SH-SY5Y (cell line): ENCODE measurements around the gene PKP2.

ENCODE experiments used
- GATA2 ChIP-seq: IDR thresholded peaks from 2 replicates; pipeline ENCODE4 v1.6.1; 2011; ENCODE audit warnings: mild to moderate bottlenecking, low read depth, low read length
- GATA3 ChIP-seq: IDR thresholded peaks from 2 replicates; pipeline ENCODE4 v1.6.1; 2011; ENCODE audit warnings: low read depth, mild to moderate bottlenecking, low read length, moderate library complexity

The PKP2 gene

GRCh38 chr12:32881107-32881506, 15.5 kb downstream of the PKP2 start:
- no peak for TF ChIP-seq GATA3

GRCh38 chr12:32877601-32878459, 18.7 kb downstream of the PKP2 start:
- TF ChIP-seq GATA3 (no peak), GATA2 (no peak)

- no peak for TF ChIP-seq GATA3
- no peak for TF ChIP-seq GATA2
Measured at GRCh38 chr12:32876004-32876403, 20.6 kb downstream of the PKP2 start.

DNA sequence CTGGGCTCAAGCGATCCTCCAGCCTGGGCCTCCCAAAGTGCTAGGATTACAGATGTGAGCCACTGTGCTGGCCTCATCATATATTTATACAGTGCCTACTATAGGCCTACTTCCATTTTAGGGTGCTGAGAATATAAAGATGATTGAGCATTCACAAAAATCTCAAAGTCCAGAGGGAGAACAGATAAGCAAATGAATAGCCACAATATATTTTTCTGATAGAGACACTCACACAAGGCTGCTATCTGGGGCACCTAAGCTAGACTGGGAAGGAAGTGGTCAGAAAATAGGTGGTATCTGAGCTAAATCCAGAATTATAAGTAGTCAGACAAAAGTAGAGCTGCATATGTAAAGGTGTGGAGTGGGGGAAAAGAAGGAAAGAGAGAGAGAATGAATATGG, 21.6 kb downstream of the PKP2 start:
- TF ChIP-seq GATA3: no peak
- no peak for TF ChIP-seq GATA2

DNA sequence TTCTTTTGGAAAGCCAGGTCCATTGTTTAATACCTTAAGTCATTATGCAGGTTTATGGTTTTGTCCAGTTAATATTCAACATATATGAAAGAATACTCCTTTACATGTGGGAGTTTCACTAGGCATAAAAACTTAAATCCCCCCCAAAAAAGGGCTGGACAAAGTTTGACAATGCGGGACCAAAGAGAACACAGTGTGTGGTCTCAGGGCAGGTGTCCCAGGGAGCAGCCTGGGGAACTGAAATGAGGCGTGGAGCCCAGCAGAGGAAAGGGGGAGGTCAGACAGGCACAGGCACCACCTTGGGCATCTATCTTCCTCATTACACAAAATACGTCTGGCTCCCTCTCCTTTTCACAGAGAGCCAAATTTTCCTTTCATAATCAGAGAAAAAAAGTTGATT, 22.5 kb downstream of the PKP2 start:
- TF ChIP-seq GATA2 (no peak), GATA3 (no peak)

DNA sequence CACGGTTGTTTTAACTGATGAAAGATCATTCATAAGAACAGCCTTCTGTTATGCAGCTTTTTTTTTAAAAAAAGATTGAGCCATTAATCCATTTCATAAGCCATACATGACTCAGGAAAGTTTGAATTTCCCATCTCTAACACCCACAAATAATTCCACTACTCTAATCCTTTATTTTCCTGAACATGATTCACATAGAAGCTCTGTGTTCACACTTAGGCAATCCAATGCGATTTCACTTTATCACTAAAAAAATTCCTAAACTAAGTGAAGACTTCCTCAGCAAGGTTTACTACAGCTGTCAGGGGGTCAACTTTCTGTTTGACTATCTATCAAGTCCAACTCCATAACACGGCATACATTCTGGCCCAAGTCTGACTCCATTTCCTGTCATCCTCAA, 25.9 kb downstream of the PKP2 start:
- TF ChIP-seq GATA2: no peak
- no peak for TF ChIP-seq GATA3

DNA sequence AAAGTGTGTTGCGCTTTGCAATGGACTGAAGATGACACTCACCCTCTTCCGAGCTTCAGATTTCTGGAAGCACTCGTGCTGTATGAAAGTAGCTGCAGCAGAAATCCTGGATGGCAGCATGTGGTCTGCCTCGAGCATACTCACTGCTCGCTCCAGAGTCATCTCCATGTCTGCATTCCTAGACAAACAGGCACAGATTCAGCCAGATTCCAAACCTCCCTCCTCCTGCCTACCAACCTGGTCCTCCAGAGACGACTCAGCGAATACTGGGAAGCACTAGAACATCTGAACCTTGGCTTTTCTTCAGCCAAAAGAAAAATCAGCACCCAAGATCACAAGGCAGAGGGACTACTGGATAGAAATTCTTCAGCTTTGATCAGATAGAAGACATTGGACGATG, 27.7 kb downstream of the PKP2 start:
- TF ChIP-seq GATA3: no peak
- TF ChIP-seq GATA2: no peak

- TF ChIP-seq GATA3 (no peak), GATA2 (no peak)
Measured at GRCh38 chr12:32864731-32865130, 31.8 kb downstream of the PKP2 start.

GRCh38 chr12:32863128-32863527, 33.4 kb downstream of the PKP2 start:
- no peak for TF ChIP-seq GATA2
- no peak for TF ChIP-seq GATA3

- no peak for TF ChIP-seq GATA2
- TF ChIP-seq GATA3: no peak
Measured at GRCh38 chr12:32860192-32860591, 36.4 kb downstream of the PKP2 start.

DNA sequence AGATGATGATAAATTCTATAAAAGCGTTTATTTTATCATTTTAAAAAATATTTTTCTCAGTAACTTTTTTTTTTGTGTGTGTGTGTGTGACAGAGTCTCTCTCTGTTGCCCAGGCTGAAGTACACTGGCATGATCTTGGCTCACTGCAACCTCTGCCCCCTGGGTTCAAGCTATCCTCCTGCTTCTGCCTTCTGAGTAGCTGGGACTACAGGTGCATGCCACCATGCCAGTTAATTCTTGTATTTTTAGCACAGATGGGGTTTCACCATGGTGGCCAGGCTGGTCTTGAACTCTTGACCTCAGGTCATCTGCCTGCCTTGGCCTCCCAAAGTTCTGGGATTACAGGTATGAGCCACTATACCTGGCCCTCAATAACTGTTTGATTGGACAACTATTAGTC, 37.2 kb downstream of the PKP2 start:
- TF ChIP-seq GATA2 (no peak), GATA3 (no peak)

- TF ChIP-seq GATA3 (no peak), GATA2 (no peak)
Measured at GRCh38 chr12:32854716-32855115, 41.9 kb downstream of the PKP2 start.

- no peak for TF ChIP-seq GATA3
- no peak for TF ChIP-seq GATA2
Measured at GRCh38 chr12:32854097-32854496, 42.5 kb downstream of the PKP2 start.

GRCh38 chr12:32847287-32847686, 49.3 kb downstream of the PKP2 start:
- TF ChIP-seq GATA3 (no peak), GATA2 (no peak)

- TF ChIP-seq GATA3 (no peak), GATA2 (no peak)
Measured at GRCh38 chr12:32846053-32846452, 50.5 kb downstream of the PKP2 start.

DNA sequence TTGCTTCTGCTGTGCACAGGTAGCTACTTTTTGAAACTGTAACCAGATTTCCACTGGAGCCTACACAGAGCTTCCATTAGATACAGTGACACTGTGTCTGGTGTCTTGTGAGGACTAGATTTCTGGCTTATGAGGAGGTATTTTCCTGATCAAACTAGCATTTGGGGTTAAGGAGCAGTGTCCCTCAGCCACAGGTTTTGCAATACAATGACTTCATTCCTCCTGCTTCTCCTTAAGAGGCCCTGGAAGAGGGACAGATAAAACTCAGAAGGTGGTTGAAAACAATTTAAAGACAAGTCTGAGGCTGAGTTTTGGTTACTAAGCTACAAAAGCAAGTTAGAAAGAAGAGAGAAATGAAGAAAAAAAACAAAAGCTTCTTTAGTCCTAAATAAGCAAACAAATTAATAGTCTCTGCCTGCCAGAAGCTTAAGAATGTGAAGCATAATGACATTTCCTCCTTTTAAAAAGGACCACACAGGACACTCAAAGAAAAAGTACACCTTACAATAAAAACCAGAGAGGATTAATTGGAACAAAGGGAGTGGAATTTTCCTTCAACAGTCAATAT, 53.0 kb downstream of the PKP2 start:
- TF ChIP-seq GATA3 (no peak), GATA2 (no peak)
